Activated T-helper 1 cell treated with Interleukin-2 at 50 U/mL for 16 hours (primary cell): ENCODE measurements around the gene PPP1R1C.

Experiments
- DNase-seq: peaks from one replicate; pipeline ENCODE4 v3.0.0-alpha.2; 2020; ENCODE audit warnings: low read depth

Gene PPP1R1C

DNA sequence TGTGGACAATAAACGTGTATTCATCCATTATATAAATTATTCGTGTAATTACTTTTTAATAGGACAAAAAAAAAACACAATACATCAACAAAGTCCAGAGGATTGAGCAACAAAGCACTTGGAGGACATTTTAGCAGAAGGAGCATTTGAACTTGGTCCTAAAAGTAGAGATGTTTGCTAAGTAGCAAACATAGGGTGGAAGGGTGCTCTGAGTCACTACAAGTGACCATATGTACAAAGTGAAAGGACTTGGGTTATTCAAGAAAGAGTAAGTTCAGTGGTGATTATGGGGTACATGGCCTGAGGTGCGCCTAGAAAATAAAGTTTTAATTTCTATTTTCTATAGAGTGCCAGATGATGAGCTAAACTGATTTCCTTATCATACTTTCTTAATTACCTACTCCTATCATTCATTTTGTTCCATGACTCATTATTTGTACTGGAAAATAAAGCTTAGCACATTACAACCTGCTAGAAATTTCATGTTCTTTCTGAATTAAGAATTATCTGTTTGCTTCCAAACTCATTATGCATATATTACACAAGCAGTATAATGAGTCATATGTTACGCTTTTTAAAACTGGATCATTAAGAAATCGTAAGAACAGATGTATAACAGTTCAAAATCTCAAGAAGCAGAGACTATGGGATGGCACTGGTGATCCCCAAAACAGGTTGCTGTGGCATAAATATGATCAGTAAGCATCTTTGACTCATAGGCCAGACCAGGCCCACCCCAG, 13.1 kb upstream of the PPP1R1C start:
- DNase-seq: no peak

DNA sequence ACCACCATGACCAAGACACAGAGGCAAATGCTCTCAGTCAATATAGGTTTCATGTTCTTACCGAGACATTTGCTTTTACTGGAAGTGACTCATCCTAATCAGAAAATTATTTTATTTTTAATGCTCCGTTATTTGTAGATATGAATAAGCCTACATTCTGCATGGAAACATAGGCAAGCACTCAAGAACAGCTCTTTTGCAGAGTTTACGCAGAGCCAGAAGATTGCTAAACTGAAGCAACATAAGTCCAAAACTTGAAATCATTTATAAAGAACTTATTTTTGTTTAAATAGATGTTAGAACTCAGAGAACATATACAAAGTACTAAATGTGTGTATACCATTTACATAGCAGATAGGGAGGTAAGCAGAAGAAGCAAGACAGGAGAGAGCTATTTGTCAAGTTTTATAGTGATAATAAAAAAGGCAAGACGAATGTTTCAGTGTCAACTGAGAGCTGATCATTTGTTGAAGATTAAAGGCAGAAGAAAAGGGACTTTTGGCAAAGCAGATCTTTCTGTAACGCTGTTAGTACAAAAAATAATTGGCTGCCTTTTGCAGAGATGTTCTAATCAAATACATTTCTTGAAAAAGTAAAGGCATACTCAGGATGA, 12.4 kb upstream of the PPP1R1C start:
- no peak for DNase-seq

DNA sequence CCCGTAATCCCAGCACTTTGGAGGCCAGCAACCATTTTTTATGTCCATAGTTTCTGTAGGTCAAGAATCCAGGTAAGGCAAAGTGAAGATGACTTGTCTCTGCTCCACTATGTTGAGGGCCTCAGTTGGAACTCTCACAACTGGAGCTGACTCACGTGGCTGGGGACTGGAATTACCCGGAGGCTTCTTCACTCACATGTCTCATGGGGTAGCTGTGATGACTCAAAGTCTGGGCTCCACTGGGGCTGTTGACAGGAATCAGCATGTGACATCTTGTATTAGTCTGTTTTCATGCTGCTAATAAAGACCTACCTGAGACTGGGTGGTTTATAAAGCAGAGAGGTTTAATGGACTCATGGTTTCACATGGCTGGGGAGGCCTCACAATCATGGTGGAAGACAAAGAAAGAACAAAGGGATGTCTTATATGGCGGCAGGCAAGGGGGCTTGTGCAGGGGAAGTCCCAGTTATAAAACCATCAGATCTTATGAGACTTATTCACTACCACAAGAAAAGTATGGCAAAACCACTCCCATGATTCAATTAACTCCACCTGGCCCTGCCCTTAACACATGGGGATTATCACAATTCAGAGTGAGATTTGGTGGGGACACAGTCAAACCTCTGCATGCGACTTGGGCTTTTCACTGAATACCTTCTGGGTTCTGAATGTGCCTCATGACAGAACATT, 7.8 kb upstream of the PPP1R1C start:
- no peak for DNase-seq

DNA sequence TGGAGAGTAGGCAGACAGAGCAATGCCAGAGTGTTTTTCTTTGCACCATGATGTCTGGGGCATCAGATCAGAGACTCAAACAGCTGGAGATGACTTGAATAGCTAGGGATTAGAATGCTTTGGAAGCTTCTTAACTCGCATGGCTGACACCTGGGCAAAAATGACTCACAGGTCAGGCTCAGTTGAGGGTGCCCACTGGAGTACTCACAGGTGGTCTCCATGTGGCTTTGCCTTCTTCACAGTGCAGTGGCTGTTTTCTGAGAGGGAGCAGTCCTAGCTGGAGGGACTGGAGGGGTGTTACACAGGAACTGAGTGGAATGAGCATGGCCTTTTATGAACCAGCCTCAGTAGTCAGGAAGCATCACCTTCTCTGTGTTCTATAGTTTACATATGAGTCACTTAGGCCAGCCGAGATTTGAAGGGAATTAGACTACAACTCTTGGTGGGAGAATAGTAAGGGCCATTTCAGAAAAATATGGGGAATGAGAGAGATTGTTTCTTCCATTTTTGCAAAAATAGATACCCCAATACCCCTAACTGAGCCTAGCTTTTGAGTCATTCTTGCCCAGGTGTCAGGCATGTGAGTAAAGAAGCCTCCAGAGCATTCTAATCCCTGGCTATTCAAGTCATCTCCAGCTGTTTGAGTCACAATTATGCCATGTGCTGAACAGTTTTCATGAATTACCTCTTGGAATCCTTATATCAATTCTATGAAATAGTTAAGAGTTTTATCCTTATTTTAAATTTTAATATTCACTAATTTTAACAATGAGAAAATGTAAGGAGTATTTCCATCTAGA, 7.1 kb upstream of the PPP1R1C start:
- no peak for DNase-seq

DNA sequence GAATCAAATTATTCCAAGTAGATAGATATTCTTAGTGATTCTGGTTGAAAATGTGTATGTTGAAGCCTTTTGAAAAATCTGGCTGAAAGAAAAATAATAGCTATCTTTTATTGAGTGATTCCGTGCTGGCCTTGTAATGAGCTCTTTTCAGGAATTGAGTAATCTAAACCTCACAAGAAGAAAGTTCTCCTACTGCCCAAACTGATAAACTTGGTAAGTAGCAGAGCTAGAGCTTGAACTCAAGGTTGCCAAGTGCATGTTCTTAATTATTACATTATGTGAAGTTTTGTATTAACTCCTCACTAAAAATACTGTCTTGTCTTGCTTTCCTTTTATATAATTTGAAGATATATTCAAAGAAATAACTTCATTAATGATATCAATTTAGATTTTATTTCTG, 1.6 kb upstream of the PPP1R1C start:
- DNase-seq: no peak

DNA sequence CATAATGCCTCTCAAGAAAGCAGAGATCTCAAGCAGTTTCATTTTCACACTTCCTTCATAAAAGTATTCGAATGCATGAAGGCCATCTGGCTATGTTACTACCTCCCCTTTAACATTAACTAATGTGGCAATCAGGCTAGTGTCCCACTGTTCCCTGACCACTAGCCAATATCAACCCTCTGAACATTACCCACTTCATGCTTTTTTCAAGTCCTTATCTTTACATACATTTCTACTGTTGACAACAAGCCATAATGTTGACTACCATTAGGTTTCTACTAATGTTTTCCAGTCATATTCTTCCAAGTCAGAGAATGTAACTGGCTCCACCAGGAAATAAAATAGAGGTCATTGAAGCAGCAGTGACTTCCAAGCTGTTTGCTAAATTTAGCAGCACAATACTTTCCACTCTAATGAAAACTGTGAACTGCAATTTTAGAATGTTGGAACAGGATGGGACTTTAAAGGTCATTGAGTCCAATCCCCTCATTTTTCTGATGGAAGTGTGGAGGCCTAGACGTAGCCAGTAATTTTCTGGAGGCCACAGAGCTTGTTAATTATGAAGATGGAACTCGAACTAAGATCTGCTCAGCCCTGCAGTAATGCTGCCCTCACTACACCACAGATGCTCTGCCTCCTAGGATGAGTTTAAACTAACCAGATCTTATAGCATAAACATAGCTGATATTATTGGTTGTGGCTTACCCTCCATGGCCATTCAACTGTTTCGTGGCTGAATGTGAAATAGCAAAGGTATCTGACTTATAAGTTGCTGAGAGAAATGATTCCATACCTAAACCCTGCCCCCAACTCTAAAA, 630 bp upstream of the PPP1R1C start:
- DNase-seq: no peak

DNA sequence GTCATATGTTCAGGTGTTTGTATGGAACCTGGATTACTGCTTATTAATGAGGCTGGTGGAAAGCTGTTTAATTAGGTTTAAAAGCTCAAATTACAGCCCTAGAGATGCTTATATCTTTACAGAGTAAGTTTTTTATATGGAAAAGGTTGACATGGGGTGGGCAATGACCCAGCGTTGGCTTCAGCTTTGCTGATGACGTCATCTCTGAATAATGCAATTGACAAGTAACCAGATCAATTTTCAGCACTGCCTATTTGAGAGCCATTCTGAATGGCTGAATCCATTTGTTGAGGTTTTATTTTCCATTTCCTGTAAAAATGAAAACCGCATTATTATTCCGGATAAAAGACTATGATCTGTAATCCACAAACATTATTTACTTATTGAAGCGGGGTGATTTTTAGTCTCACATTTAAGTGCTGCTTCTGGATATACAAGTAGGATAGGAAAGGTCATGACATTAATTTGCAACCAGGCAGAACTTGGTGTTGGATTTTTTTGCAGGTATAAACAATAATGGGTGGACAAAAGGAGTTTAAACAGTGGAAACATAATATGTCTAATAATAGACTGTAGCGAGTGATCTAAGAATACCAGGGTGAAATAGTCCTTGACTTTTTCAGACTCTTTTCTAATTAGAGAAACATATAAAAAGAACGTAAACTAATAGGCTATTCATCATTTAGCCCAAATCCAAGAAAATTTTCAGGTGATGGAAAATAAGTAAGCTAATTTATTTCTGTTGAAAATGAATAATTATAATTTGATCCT, 2.7 kb downstream of the PPP1R1C start:
- DNase-seq: no peak

DNA sequence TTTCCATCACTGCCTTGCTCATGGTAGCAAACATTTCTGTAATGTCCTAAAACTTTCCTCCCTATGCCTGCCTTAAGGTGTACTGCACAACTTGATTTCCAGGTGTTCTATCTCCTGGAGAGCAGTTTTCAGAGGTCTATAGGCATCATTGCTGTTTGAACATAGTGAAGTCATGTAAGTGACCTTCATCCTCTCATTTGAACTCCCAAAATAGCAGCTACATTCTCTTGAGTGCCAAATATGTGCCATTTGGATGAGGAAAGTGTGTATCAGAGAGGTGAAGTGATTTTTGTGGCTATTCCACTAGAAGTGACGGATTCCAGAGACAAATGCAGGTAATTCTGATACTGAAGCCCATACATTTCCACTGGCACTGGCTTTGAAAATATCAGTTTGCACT, 3.4 kb downstream of the PPP1R1C start:
- DNase-seq: no peak

DNA sequence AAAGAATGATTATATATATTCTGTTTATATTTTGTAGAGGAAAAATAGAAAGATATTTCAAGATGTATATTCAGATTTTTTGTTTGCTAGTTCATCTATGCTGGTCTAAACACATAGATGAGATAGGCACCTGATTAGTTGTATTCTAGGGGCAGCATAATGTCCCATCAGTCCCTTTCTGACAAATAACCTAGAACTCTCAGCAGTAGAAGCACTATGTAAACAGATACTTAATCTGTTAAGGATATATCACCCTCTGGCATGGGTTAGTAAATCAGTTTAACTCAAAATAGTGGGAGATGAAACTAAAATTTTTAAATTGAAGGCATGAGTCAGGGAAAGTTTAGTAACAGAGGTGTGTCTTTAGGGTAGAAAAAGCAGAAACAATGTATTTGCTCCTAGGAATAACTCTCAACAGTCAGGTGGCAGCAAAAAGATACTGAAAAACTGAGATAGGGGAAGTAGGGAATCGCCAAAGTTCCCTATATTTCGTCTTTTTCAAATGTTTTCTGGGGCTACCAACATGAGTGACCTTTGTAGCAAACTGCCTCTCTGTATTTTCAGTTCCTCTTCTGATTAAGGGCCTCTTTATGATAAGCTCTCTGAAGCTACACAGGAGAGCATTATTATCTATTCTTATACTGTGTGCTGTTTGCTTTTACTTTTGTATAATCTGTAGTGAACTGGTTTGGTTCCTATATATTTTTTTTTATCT, 5.7 kb downstream of the PPP1R1C start:
- no peak for DNase-seq

DNA sequence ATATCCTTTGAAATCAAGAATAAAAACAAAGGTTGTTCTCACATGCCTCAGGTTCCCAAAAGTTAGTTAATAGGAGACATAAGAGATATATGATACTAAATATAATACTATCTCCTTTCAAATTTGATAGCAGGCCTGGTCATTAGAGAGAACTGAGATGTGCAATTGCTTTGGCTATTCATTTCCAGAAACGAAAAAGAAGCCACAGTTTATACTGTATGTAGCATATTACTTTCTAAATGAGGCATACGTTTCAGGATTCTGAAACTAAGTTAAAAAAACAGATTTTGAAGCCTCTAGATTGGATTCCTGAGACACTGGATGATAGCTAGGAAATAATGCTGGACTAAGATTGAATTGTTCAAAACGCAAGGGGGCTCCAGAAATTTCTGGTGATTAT, 7.1 kb downstream of the PPP1R1C start:
- DNase-seq: no peak

DNA sequence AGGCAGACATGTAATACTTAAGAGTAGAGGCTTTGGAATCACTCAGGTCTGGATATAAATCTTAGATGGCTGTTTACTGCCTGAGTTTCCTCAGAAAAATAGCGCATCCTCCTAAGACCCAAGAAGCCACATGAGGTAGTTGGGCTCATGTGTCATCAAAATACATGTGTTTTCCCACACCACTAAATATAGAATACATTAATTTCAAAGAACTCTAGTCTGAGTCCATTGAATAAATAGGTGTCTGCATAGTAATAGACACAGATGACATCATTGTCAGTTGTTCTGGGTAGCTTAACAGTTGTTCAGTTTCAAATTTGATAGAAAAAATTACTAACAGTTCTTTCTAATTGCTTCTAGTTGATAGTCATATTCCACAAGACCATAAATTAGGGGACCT, 9.6 kb downstream of the PPP1R1C start:
- DNase-seq: no peak

DNA sequence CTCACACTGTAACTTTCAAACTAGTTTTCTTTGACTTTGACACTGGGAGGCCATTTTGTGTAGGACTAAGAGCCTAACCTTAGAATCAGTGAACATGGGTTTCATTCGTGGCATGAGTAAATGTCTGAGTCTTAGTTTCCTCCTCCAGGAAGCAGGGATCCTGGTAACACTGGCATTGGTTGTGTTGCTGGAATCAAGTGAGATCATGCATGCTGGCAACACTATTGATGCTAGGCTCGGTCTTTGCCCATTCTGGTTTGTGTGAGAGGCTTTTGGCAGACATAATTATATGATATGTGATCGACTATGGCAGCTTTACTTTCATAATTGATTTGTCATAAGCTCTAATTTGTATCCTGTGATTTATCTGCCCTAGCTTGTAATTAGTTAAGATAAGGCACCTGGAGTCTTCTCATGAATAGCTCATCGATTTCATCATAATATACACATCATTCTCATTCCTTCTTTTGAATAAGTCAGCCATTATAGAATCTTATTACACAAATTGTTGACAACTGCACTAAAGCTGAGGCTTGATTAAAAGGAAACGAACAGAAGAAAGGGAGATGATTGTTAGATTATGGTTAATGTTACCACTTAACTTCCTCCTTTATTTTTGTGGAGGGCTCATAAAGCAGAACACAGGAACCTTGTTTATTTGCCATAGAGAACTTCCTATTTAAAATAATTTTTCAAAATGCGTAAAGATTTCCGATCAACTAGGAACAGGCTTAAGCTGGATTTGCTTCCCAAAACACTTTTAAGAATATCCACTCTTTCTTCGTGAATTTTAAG, 12.6 kb downstream of the PPP1R1C start:
- DNase-seq: no peak

DNA sequence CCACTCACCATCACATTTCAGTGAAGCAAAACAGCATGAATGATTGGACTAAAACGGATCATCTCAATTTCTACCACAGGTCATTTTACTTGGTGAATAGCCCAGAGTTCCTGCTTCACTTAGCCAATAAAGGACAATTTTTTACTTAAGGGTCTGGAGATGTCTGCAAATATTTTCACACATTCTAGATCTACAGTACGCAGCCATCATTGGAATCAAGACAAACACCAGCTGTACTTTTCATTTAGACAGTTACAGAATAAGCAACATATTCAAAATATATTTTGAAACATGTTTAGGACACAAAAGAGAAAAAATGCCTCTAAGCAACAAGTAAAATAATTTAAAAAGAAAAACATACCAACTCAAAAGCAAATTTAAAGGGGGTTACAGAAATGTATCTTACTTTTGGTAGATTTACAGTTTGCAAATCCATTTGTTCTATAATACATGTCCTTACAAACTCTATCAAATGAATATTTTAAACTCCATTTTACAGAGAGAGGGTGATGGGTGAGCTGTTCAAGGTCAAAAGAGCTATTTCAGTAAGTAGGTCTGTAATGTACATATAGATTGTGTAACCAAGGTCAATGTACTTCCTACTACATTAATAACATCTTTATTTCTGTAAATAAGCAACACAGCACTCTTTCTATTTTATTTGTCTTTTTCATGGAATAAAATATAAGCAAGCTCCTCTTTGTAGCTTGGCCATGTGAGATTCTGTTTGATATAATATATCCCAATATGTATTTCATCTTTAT, 13.4 kb downstream of the PPP1R1C start:
- DNase-seq: no peak

DNA sequence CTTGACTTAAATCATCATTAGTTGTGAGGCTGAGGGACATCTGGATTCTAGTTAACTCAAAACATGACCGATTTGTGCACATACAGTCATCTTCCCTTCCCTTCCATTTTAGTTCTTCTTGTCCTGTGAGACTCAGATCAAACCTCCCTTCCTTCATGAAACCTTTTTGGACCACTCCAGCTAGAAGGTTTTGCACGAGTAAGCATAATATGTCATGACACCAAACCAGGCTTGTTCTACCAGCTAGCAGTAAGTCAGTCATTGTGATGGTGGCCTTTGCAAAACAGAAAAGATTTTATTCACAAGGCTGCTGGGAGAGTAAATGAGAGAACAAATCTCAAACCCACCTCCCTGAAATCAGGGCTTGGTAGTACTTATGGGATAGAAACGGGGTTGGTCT, 14.3 kb downstream of the PPP1R1C start:
- no peak for DNase-seq

DNA sequence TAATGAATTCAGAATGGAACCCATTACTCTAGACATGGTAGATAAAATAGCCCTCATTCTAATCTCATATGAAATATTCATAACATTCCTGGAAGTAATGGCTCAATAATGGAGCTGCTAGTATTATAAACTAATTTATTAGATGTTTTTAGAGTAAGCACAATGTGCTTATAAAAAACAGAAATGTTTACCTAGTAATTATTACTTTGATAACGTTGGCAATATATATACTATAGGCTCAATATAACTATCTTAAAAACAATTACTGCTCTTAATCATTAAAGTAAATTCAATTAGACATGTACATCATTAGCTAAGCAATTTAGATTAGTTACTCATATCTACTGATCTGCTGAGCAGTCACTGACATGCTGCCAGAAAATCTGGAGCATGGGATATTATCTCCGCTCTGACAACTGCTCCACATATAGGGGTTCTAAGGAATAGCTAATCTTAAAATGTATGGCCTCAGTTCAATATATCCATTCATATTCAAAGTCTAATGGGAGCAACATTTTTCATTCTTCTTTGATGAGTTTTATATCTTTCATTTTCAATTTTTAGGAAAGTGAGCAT, 19.4 kb downstream of the PPP1R1C start:
- DNase-seq: no peak

DNA sequence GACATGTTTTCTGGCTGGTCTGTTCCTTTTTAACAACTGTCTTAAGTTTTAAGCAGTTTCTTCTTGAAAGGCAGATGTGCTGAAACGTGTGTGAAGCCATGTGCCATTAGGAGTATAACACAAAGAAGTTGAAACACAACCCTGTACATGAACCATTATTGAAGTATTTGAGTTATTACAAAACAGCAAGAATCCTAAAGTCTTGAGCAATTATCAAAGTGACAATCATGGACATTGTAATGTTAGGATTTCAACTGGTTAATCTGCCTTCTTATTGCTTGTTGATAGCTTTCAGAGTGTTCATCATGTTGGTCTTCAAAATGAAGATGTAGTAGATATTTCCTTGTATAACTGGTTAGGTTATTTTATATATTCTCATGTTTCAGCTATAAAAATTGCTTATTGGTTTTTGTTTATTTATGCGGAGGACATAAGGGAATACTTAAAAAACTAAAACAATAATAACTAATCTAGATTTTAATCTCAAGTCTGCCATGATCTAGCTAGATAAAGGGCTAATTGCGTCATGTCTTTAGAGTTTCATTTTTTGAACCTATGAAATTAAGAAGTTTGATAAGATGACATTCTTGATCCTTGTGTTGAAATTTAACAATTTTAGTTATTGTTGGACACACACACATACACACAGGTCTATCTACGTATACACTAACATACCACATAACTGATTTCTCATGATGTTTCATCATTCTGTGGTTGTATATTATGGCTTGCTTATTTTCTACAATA, 21.1 kb downstream of the PPP1R1C start:
- no peak for DNase-seq

DNA sequence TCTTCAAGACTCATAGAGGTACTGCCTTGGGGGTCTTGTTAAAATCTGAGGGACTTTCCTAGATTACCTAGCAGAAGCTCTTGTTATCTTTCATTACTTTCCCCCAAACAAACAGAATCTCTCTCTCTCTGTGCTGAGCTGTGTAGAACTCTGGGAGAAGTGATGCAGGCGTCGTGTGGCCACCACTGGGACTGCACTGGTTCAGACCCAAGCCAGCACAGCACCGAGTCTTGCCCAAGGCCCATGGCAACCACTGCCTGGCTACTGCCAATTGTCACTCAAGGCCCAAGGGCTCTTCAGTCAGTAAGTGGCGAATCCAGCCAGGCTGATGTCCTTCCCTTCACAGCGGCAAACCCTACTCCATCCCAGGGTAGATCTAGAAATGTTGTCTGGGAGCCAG, 28.6 kb downstream of the PPP1R1C start:
- no peak for DNase-seq
